Stomach (tissue), 4 donors: ENCODE data around the gene HPN.

Experiments used
- POLR2AphosphoS5 ChIP-seq, 3 donors: sonication (generic); formaldehyde crosslinking; IDR thresholded peaks; one replicate each; pipeline ENCODE4 v1.6.1; 2016; ENCODE audit warnings: antibody characterized with exemption in 3 of 3
- TF ChIP-seq, protein P1 (sequence below), 7 experiments: fragments of 450-650 bp in 4 of 7; fragments of 200-600 bp in 3 of 7; sonication (generic) in 3 of 7; IDR thresholded peaks; one replicate each; pipeline ENCODE4 v1.5.1; 2016 to 2019; ENCODE audit warnings: antibody characterized with exemption in 7 of 7, control low read depth in 2 of 7, mild to moderate bottlenecking in 1 of 7

DNA sequence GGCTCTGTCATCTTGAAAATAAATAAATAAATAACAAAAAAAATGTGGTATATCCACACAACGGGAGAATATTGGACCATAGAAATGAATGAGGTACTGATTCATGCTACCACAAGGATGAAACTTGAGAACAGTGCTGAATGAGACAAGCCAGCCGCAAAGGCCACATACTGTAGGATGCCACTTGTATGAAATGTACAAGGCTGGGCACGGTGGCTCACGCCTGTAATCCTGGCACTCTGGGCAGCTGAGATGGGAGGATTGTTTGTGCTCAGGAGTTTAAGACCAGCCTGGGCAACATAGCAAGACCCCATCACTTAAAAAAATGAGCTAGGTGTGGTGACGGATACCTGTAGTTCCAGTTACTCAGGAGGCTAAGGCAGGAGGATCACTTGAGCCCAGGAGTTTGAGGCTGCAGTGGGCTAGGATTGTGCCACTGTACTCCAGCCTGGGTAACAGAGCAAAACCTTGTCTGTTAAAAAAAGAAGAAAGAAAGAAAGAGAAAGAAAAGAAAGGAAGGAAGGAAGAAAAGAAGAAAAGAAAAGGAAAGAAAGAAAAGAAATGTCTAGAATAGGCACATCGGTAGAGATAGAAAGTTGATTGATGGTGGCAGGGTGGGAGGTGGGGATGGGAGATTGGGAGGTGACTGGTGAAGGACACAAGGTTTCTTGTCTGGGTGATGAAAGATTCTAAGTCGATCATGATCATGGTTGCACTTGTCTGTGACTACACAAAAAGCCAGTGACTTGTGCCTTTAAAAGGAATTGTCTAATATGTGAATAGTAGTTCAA, 20.3 kb downstream of the HPN start:
- TF ChIP-seq, protein P1, sequence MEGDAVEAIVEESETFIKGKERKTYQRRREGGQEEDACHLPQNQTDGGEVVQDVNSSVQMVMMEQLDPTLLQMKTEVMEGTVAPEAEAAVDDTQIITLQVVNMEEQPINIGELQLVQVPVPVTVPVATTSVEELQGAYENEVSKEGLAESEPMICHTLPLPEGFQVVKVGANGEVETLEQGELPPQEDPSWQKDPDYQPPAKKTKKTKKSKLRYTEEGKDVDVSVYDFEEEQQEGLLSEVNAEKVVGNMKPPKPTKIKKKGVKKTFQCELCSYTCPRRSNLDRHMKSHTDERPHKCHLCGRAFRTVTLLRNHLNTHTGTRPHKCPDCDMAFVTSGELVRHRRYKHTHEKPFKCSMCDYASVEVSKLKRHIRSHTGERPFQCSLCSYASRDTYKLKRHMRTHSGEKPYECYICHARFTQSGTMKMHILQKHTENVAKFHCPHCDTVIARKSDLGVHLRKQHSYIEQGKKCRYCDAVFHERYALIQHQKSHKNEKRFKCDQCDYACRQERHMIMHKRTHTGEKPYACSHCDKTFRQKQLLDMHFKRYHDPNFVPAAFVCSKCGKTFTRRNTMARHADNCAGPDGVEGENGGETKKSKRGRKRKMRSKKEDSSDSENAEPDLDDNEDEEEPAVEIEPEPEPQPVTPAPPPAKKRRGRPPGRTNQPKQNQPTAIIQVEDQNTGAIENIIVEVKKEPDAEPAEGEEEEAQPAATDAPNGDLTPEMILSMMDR (IDR thresholded peaks at IDR 0.05): no peak
- TF ChIP-seq POLR2AphosphoS5 (IDR thresholded peaks at IDR 0.05): no peak
